Breast epithelium (tissue), 4 donors: ENCODE results near the gene RAI1. TPM values are rescaled to one million over a fixed set of nuclear protein-coding genes. Genes with fewer than 3 reads are reported as not detected.

Source experiments
- DNase-seq, 2 donors: peaks; one replicate each; pipeline ENCODE4 v3.0.0-alpha.2; 2019; ENCODE audit warnings: low spot score in 2 of 2
- H3K27ac ChIP-seq, 2 donors: fragments of 200-600 bp; sonication (generic) in 1 of 2; one replicate each; pipeline ENCODE4 v1.5.1; 2016 to 2019; ENCODE audit warnings: mild to moderate bottlenecking in 1 of 2
- H3K27me3 ChIP-seq, 2 donors: fragments of 200-600 bp; sonication (generic) in 1 of 2; one replicate each; pipeline versions ENCODE4 v1.5.1 to v1.6.0; 2017 to 2019; ENCODE audit warnings: control low read depth in 1 of 2, mild to moderate bottlenecking in 1 of 2
- H3K36me3 ChIP-seq: fragments of 200-600 bp; one replicate; pipeline ENCODE4 v1.5.1; 2019
- H3K4me1 ChIP-seq, 2 donors: fragments of 200-600 bp; sonication (generic); one replicate each; pipeline ENCODE4 v1.5.1; 2016 to 2019; ENCODE audit warnings: control low read depth in 1 of 2
- H3K4me3 ChIP-seq, 3 donors: fragments of 200-600 bp; sonication (generic); 1 replicate in 2 of 3; 2 replicates in 1 of 3; pipeline ENCODE4 v1.5.1; 2016 to 2019; ENCODE audit warnings: mild to moderate bottlenecking in 3 of 3, moderate library complexity in 2 of 3
- H3K9me3 ChIP-seq, 2 donors: fragments of 200-600 bp; sonication (generic) in 1 of 2; one replicate each; pipeline ENCODE4 v1.5.1; 2016 to 2019; ENCODE audit warnings: control low read depth in 1 of 2
- POLR2A ChIP-seq: fragments of 450-650 bp; IDR thresholded peaks from one replicate; pipeline ENCODE4 v1.6.1; 2016; ENCODE audit warnings: antibody characterized with exemption, mild to moderate bottlenecking, moderate library complexity
- POLR2AphosphoS5 ChIP-seq, 3 donors: sonication (generic); formaldehyde crosslinking; IDR thresholded peaks; one replicate each; pipeline ENCODE4 v1.6.1; 2017; ENCODE audit warnings: antibody characterized with exemption in 3 of 3
- intact Hi-C: fragments of 100-400 bp; cut with DNase I; formaldehyde crosslinking; loops from one replicate; pipeline ENCODE4 v1.15.1; 2023; ENCODE audit warnings: low total_unique reads
- total RNA-seq, 3 donors: library from RNA; depleted of rRNA; stranded (reverse); fragments of >200 nt; gene quantifications; one replicate each; pipeline ENCODE4 v1.1.0, GENCODE V29; 2016
- TF ChIP-seq, protein P1 (sequence below), 3 donors: fragments of 450-650 bp; IDR thresholded peaks; one replicate each; pipeline ENCODE4 v1.5.1; 2016 to 2017; ENCODE audit warnings: antibody characterized with exemption in 3 of 3, mild to moderate bottlenecking in 3 of 3, moderate library complexity in 3 of 3

Gene RAI1
- total RNA-seq, 3 donors from 2014 or later: 5.6 to 25.6 (median 20.6) TPM

DNA sequence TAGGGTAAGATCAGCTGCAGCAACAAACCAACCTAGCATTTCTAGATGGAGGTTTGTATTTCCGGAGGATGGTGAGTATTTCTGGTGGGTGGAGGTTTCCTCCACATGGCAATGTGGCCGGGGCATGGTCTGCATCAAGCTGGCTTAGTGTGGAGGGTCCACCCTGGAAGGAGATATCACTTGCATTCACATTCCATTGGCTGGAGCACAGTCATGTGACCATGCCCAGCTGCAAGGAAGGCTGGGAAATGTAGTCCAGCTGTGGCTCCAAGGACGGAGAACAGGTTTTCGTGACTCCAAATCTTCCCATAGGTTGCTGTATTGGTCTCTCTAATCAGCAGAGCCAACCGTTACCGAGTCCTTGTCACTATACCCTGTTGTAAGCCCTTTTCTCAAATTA lies 68.7 kb downstream of the RAI1 start:
- Histone ChIP-seq H3K36me3 (no peaks in the 10 kb centered on the region), H3K9me3 (no peaks in the 10 kb centered on the region), H3K27ac (peak overlapping the region; percentile 0 to 60), H3K4me3 (no peak overlapping the region), H3K27me3 (no peaks in the 10 kb centered on the region), H3K4me1 (peaks cover 0 to 16% of the 10 kb centered on the region in 2 donors)
- TF ChIP-seq POLR2AphosphoS5 (IDR thresholded peaks at IDR 0.05) (no peak), POLR2A (no peak)
- TF ChIP-seq, protein P1, sequence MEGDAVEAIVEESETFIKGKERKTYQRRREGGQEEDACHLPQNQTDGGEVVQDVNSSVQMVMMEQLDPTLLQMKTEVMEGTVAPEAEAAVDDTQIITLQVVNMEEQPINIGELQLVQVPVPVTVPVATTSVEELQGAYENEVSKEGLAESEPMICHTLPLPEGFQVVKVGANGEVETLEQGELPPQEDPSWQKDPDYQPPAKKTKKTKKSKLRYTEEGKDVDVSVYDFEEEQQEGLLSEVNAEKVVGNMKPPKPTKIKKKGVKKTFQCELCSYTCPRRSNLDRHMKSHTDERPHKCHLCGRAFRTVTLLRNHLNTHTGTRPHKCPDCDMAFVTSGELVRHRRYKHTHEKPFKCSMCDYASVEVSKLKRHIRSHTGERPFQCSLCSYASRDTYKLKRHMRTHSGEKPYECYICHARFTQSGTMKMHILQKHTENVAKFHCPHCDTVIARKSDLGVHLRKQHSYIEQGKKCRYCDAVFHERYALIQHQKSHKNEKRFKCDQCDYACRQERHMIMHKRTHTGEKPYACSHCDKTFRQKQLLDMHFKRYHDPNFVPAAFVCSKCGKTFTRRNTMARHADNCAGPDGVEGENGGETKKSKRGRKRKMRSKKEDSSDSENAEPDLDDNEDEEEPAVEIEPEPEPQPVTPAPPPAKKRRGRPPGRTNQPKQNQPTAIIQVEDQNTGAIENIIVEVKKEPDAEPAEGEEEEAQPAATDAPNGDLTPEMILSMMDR (IDR thresholded peaks at IDR 0.05): no peak
- no peak for DNase-seq
- intact Hi-C loops: no loop called here

DNA sequence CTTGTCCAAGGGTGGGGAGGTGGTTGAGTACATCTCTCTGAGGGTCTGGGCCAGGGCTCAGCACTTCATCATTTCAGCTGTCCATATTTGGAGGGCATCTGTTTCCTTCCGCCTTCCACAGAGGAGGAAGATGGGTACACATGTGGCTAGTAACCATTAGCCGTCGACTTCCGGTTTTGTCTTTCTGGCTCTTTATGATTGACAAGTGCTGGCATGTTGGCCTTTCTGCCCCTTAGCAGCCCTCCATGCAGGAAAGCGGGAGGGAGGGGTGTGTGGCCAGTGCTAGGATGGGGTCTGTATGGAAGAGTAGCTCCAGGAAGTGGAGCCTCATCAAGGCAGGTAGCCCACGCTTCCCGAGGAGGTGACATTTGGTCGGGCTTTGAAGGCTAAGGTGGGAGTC lies 69.6 kb downstream of the RAI1 start:
- Histone ChIP-seq H3K36me3 (no peaks in the 10 kb centered on the region), H3K27ac (peak overlapping the region; percentile 83 to 84), H3K9me3 (no peaks in the 10 kb centered on the region), H3K4me1 (peaks cover 0 to 16% of the 10 kb centered on the region in 2 donors), H3K4me3 (no peak overlapping the region), H3K27me3 (no peaks in the 10 kb centered on the region)
- intact Hi-C loops: no loop called here
- no peak for DNase-seq
- TF ChIP-seq POLR2AphosphoS5 (IDR thresholded peaks at IDR 0.05) (no peak), POLR2A (no peak)
- TF ChIP-seq, protein P1 (IDR thresholded peaks at IDR 0.05): no peak

DNA sequence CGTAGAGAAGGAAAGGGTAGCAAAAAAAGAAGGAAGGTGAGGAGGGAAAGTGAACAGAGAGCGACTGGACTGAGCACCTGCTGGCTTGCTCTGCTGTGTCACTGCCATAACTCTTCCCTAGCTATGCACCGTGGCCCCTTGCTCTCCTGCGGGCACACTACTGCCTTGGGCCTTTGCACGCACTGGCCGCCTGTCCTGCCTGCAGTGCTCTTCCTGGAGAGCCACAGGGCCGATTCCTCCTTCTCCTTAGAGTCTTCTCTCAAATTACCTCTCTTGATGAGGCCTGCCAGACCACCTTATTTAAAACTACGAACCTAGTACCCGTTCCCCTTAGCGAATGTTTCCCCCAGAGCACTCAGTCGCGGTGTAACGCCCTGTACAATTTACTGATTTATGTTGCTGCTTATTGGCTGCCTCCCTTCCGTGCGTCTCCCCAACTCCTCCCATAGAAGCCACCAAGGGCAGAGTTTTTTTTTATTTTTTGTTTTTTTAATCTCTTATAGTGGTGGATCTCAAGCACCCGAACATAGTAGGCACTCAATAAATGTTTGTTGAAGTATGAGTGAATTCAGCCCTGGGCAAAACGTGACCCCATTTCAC lies 70.3 kb downstream of the RAI1 start:
- Histone ChIP-seq H3K4me3 (peak overlapping the region; percentile 47 to 69 (median 58)), H3K36me3 (no peaks in the 10 kb centered on the region), H3K27me3 (no peaks in the 10 kb centered on the region), H3K4me1 (peaks cover 0 to 16% of the 10 kb centered on the region in 2 donors), H3K9me3 (no peaks in the 10 kb centered on the region), H3K27ac (peak overlapping the region; percentile 83 to 89)
- TF ChIP-seq POLR2A (no peak), POLR2AphosphoS5 (IDR thresholded peaks at IDR 0.05) (no peak)
- TF ChIP-seq, protein P1 (IDR thresholded peaks at IDR 0.05): no peak
- DNase-seq: no peak
- intact Hi-C loops: no loop called here

DNA sequence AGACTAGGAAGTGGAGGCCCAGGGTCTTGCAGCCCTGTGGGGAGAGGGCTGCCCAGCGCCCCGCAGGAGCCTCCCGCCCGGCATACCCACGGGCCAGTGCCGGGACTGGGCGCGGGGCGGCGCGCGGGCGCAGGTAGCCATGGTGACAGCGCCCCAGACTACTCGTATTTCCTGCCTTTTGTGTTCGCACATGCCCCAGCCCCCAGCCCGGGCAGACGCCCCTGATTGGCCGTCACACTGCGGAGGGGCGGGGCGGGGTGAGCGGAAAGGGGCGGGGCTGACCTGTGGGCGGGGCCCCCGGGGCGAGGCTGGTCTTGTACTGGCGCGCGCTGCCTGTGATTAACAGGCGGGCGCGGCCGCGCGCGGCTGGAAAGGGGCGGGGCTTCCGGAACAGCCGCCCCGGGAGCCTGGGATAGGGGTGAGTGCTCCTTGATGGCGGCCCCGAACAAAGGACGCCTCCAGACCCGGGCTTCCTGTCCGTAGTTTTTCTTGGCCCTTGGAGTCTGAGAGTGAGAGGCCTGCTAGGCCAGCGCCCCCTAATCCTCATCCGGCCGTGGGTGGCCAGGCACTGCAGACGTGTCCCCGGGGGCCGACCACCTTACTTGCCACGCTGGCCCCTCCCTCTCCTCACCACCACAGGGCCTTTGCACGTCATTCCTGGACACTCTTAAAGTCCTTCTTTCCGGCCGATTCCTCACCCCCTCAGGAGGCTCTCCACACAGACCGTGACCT lies 71.0 kb downstream of the RAI1 start:
- Histone ChIP-seq H3K4me3 (peak overlapping the region; percentile 47 to 69 (median 58)), H3K4me1 (peaks cover 0 to 16% of the 10 kb centered on the region in 2 donors), H3K36me3 (no peaks in the 10 kb centered on the region), H3K27ac (peak overlapping the region; percentile 83 to 89), H3K27me3 (no peaks in the 10 kb centered on the region), H3K9me3 (no peaks in the 10 kb centered on the region)
- DNase-seq: peak; percentile 97 to 98
- peak; percentile 52 for TF ChIP-seq POLR2A
- TF ChIP-seq, protein P1 (IDR thresholded peaks at IDR 0.05): peak in 2 of 3 donors; percentile 22 to 29
- peak in 2 of 3 donors; percentile 11 to 35 for TF ChIP-seq POLR2AphosphoS5 (IDR thresholded peaks at IDR 0.05)
- intact Hi-C loops: no loop called here

DNA sequence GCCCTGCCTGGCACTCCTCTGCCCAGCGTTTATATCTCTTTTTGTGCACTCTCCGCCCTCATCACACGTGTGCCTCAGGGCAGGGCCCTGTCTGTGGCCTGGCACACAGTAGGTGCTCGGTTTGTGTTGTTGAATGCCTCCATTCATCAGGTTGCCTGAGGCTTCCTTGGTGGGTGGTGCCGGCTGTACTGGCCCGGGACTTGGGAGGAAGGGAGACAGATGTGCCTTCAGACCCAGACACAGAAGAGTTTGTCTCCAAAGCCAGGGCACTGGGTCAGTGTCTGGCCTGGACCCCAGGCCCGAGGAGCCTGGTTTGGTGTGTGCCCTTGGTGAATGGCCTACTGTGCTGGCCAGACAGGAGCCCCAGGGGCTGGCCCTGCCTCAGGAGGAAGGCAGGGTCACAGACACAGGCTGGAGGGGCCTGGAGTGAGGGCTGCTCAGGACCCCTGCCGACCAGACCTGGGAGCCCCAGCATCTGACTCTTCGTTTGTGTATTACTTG lies 71.6 kb downstream of the RAI1 start:
- no peak for TF ChIP-seq POLR2A
- Histone ChIP-seq H3K36me3 (no peaks in the 10 kb centered on the region), H3K27ac (peak overlapping the region; percentile 83 to 89), H3K27me3 (no peaks in the 10 kb centered on the region), H3K4me1 (peaks cover 0 to 16% of the 10 kb centered on the region in 2 donors), H3K9me3 (no peaks in the 10 kb centered on the region), H3K4me3 (peak overlapping the region; percentile 47 to 69 (median 58))
- DNase-seq: peak in 1 of 2 donors; percentile 72
- intact Hi-C loops: no loop called here
